ENCODE data around the gene SP5.
"Not testable (repeated sequence)": the region's sequence is repeated elsewhere in the genome, so short reads cannot be mapped to it uniquely, and the experiment has no call there.

Gene SP5

GRCh38 chr2:170715062-170715931, at the start of gene SP5:
Gene SP5 (plus strand): TSS chr2:170715337. CDS start chr2:170715513, 176 bp downstream.
- DNase-seq (ENCODE audit: low spot score) = peak; percentile 71
- no peak for TF ChIP-seq CTCF (IDR thresholded peaks at IDR 0.05; ENCODE audit: extremely low read depth, missing control alignments)

GRCh38 chr2:170665743-170666142, 49.4 kb upstream of the SP5 start:
- no peak for TF ChIP-seq CTCF (IDR thresholded peaks at IDR 0.05; ENCODE audit: extremely low read depth, missing control alignments)
- DNase-seq (ENCODE audit: low spot score) = no peak

GRCh38 chr2:170669909-170670308, 45.2 kb upstream of the SP5 start:
- TF ChIP-seq CTCF (IDR thresholded peaks at IDR 0.05; ENCODE audit: extremely low read depth, missing control alignments) = no peak
- no peak for DNase-seq (ENCODE audit: low spot score)

GRCh38 chr2:170670651-170671050, 44.5 kb upstream of the SP5 start:
- no peak for TF ChIP-seq CTCF (IDR thresholded peaks at IDR 0.05; ENCODE audit: extremely low read depth, missing control alignments)

GRCh38 chr2:170671079-170671478, 44.1 kb upstream of the SP5 start:
- TF ChIP-seq CTCF (IDR thresholded peaks at IDR 0.05; ENCODE audit: extremely low read depth, missing control alignments) = no peak
- no peak for DNase-seq (ENCODE audit: low spot score)

More at GRCh38 chr2:170670651-170671050, 44.5 kb upstream of the SP5 start:
- no peak for DNase-seq (ENCODE audit: low spot score)

GRCh38 chr2:170674282-170674681, 40.9 kb upstream of the SP5 start:
- DNase-seq (ENCODE audit: low spot score) = not testable (repeated sequence)

- DNase-seq (ENCODE audit: low spot score) = no peak
- no peak for TF ChIP-seq CTCF (IDR thresholded peaks at IDR 0.05; ENCODE audit: extremely low read depth, missing control alignments)
Measured at GRCh38 chr2:170675701-170676100, 39.4 kb upstream of the SP5 start.

- TF ChIP-seq CTCF (IDR thresholded peaks at IDR 0.05; ENCODE audit: extremely low read depth, missing control alignments) = no peak
- DNase-seq (ENCODE audit: low spot score) = no peak
Measured at GRCh38 chr2:170679607-170680079, 35.5 kb upstream of the SP5 start.

Data from GM20000 (cell line).